Stimulated activated naive CD8-positive, alpha-beta T cell treated with anti-CD3 and anti-CD28 coated beads, Interleukin-15, Interleukin-2, amounts not matched to agents 100 U/mL and 50 U/mL, for 24 hours (primary cell): ENCODE data around the gene PRDM16.

Experiments
- ATAC-seq: fragments of 150-1000 bp; cut with Tn5 transposase; one replicate; pipeline ENCODE4 v1.10.0; 2021
- DNase-seq: peaks from one replicate; pipeline ENCODE4 v3.0.0; 2021

Gene PRDM16

GRCh38 chr1:3105167-3105863, 36.3 kb downstream of the PRDM16 start:
- DNase-seq, result no peak
- ATAC-seq, result no peak

GRCh38 chr1:3106216-3106615, 37.2 kb downstream of the PRDM16 start:
- no peak for ATAC-seq
- no peak for DNase-seq

GRCh38 chr1:3107201-3107600, 38.2 kb downstream of the PRDM16 start:
- DNase-seq (no peak), ATAC-seq (no peak)

- DNase-seq (no peak), ATAC-seq (no peak)
These were observed 40.4 kb downstream of the PRDM16 start for GRCh38 chr1:3109355-3109754.

- ATAC-seq, result no peak
These were observed 42.5 kb downstream of the PRDM16 start for GRCh38 chr1:3111348-3112021.

GRCh38 chr1:3112526-3112925, 43.5 kb downstream of the PRDM16 start:
- ATAC-seq (no peak), DNase-seq (no peak)

More at GRCh38 chr1:3111348-3112021, 42.5 kb downstream of the PRDM16 start:
- DNase-seq, result no peak

- ATAC-seq, result no peak
These were observed 44.2 kb downstream of the PRDM16 start for GRCh38 chr1:3113047-3113740.

GRCh38 chr1:3113741-3114056, 44.7 kb downstream of the PRDM16 start:
- DNase-seq (no peak), ATAC-seq (no peak)

More at GRCh38 chr1:3113047-3113740, 44.2 kb downstream of the PRDM16 start:
- DNase-seq, result no peak

GRCh38 chr1:3114131-3114744, 45.2 kb downstream of the PRDM16 start:
- ATAC-seq (no peak), DNase-seq (no peak)

GRCh38 chr1:3114846-3115245, 45.8 kb downstream of the PRDM16 start:
- DNase-seq, result no peak
- ATAC-seq, result no peak

GRCh38 chr1:3115275-3116149, 46.5 kb downstream of the PRDM16 start:
- ATAC-seq (no peak), DNase-seq (no peak)

GRCh38 chr1:3116150-3116510, 47.1 kb downstream of the PRDM16 start:
- DNase-seq, result no peak
- ATAC-seq, result no peak

- no peak for ATAC-seq
- DNase-seq, result no peak
These were observed 47.6 kb downstream of the PRDM16 start for GRCh38 chr1:3116560-3116959.

- ATAC-seq (no peak), DNase-seq (no peak)
These were observed 48.9 kb downstream of the PRDM16 start for GRCh38 chr1:3117879-3118278.

GRCh38 chr1:3119061-3119460, 50.1 kb downstream of the PRDM16 start:
- ATAC-seq, result no peak
- no peak for DNase-seq

GRCh38 chr1:3119725-3120124, 50.7 kb downstream of the PRDM16 start:
- DNase-seq (no peak), ATAC-seq (no peak)

- DNase-seq, result no peak
- ATAC-seq, result no peak
These were observed 51.1 kb downstream of the PRDM16 start for GRCh38 chr1:3120140-3120539.

GRCh38 chr1:3120994-3121393, 52.0 kb downstream of the PRDM16 start:
- DNase-seq (no peak), ATAC-seq (no peak)

GRCh38 chr1:3121401-3122210, 52.6 kb downstream of the PRDM16 start:
- DNase-seq (no peak), ATAC-seq (no peak)

- DNase-seq, result no peak
- ATAC-seq, result no peak
These were observed 53.3 kb downstream of the PRDM16 start for GRCh38 chr1:3122311-3122710.

GRCh38 chr1:3124246-3124645, 55.2 kb downstream of the PRDM16 start:
- no peak for ATAC-seq
- DNase-seq, result no peak
